Stimulated activated naive CD8-positive, alpha-beta T cell treated with anti-CD3 and anti-CD28 coated beads, Interleukin-15, Interleukin-2, amounts not matched to agents 100 U/mL and 50 U/mL, for 24 hours (primary cell): ENCODE data around the gene P2RY14.
A peak's percentile ranks its signal among the peaks of the same experiment; 100 is the strongest.

Experiments used
- ATAC-seq: fragments of 150-1000 bp; cut with Tn5 transposase; one replicate; pipeline ENCODE4 v1.10.0; 2021
- DNase-seq: peaks from one replicate; pipeline ENCODE4 v3.0.0; 2021

P2RY14 gene

DNA sequence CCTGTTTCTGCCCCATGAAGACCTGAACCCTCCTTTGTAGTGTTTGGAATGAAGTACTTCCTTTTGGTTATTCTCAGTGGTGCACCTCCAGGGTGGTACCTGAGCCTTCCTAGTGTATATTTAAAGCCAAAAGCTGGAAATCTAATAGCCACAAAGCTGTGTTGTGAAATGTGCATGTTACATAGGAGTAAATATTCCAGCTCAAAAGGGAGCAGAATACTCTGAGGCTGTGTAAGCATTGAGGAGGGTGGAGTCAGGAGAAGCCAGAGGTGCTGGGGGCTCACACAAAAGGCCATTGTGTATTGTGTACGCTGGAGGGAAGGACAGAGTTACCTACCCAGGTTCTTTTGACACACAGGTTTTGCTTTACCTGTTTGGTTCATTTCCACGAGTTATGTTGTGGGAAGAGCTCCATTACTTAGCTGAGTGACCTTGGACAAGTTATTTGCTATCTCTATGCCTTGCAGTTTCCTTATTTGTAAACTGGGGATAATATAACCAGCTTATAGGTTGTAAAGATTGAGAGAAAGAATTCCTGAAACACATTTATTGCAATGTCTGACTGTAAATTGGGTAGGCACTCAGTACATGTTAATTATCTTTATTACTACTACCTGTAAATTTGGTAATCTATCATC, 100.0 kb downstream of the P2RY14 start:
- DNase-seq, result no peak
- ATAC-seq, result no peak

GRCh38 chr3:151175952-151176351, 102.4 kb downstream of the P2RY14 start:
- DNase-seq (no peak), ATAC-seq (no peak)

- no peak for ATAC-seq
- DNase-seq, result no peak
These were observed 104.0 kb downstream of the P2RY14 start for GRCh38 chr3:151174351-151174750.

- peak; percentile 75 for ATAC-seq
- DNase-seq, result peak; percentile 53
These were observed 107.1 kb downstream of the P2RY14 start for GRCh38 chr3:151171145-151171757.

DNA sequence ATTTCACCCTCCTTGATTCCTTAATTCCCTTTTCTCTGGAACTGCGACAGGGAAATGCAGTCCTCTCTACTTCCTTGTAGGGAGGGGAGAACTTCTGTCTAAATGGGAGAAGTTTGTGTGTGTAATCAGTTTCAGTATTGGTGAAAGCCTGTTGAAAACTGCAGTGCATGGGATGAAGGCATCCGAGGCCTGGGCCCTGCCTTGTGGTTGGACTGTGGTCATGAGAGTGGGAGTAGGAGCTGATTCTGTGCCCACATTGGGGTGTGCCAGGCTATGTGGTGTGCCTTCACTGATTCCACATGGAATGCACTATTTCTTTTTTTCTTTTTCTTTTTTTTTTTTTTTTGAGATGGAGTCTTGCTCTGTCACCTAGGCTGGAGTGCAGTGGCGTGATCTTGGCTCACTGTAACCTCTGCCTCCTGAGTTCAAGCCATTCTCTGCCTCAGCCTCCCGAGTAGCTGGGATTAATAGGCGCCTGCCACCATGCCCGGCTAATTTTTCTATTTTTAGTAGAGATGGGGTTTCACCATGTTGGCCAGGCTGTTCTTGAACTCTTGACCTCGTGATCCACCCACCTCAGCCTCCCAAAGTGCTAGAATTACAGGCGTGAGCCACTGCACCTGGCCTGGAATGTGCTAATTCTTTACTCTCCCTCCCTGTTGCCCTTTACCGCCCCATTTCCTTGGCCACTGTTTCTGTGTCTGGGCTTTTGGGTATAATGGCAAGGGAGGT, 108.2 kb downstream of the P2RY14 start:
- DNase-seq, result peak; percentile 73
- ATAC-seq, result peak; percentile 74

DNA sequence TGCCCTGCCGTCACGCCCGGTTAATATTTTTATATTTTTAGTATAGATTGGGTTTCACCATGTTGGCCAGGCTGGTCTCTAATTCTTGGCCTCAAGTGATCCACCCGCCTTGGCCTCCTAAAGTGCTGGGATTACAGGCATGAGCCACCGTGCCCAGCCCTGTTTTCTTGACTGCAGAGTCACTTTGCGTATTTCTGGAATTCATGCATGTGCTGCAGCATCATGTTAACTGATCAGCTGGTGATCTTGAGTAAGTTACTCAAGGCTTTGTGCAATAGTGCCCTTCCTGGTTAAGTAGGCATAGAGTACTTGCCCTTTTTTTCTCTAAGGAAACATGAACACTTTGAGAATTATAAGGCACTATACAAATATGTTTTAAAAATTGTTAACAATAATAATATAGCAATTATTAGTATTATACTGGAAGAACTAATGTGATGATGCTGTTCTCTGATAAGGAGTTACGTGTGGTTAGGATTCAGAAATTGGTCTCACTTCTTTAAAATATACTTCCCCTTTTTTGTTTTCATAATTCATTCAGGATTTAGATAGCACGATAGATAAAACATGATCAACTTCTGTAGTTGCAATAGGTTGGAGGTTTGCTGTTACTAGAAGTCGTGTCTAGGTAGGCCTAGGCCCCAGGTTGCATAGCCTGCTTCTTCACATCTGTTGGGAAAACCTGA, 108.9 kb downstream of the P2RY14 start:
- no peak for DNase-seq
- ATAC-seq, result peak; percentile 4

- DNase-seq (peak; percentile 91), ATAC-seq (peak; percentile 73)
These were observed 109.9 kb downstream of the P2RY14 start for GRCh38 chr3:151168269-151169094.

- DNase-seq, result no peak
These were observed 112.2 kb downstream of the P2RY14 start for GRCh38 chr3:151166161-151166560.

DNA sequence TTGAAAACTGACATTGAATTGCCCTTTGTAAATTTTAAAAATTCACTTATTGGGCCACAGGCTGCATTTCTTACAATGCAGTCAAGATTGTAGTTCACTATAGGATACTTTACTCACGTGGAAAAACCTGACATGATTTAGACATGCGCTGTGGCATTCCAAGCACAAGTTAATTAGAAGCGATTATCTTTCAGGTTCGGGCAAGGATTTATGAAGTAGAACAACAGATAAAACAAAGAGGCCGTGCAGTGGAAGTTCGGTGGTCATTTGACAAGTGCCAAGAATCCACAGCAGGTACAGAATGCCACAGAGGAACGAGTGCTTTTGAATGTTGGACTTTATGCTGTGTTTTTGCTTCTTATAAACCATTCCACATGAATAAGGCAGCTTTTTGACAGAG, 113.1 kb downstream of the P2RY14 start:
- DNase-seq (no peak), ATAC-seq (no peak)

More at GRCh38 chr3:151166161-151166560, 112.2 kb downstream of the P2RY14 start:
- no peak for ATAC-seq
